MCF 10A (cell line): Measurements from ENCODE around the gene HABP4. TPM values are rescaled to one million over a fixed set of nuclear protein-coding genes. Genes with fewer than 3 reads are reported as not detected.

ENCODE experiments used
- BruUV-seq: library from RNA; stranded (reverse); fragments of 400-500 nt; replicated peaks from 2 replicates; lab custom pipeline; 2021; lab: Mats Ljungman, UMichigan
- CTCF ChIA-PET: fragments of 300-600 bp; sonication (Branson Sonifier 250); formaldehyde crosslinking; extraction: SDS; loops from one replicate; lab custom pipeline; 2021; ENCODE audit warnings: antibody characterized with exemption, inconsistent platforms; lab: Yijun Ruan, JAX
- POLR2A ChIA-PET: fragments of 300-600, 350-650 bp; sonication (Branson Sonifier 250); formaldehyde crosslinking; extraction: SDS; loops from one replicate; lab custom pipeline; 2020; ENCODE audit warnings: antibody characterized with exemption, inconsistent platforms; lab: Yijun Ruan, JAX
- DNase-seq: peaks from one replicate; pipeline ENCODE4 v3.0.0-alpha.2; 2018; ENCODE audit not compliant: unreplicated experiment
- H3K27ac Mint-ChIP-seq: one replicate; pipeline ENCODE4 v1.8.0; 2022; ENCODE audit warnings: mild to moderate bottlenecking, low read depth, mixed read lengths; ENCODE audit not compliant: unreplicated experiment
- H3K27me3 Mint-ChIP-seq: one replicate; pipeline ENCODE4 v1.8.0; 2022; ENCODE audit warnings: mixed read lengths; ENCODE audit not compliant: insufficient read depth, unreplicated experiment
- H3K36me3 Mint-ChIP-seq: one replicate; pipeline ENCODE4 v1.8.0; 2022; ENCODE audit warnings: mild to moderate bottlenecking, moderate library complexity, mixed read lengths; ENCODE audit not compliant: insufficient read depth, unreplicated experiment
- H3K4me1 Mint-ChIP-seq: one replicate; pipeline ENCODE4 v1.8.0; 2022; ENCODE audit warnings: mixed read lengths; ENCODE audit not compliant: insufficient read depth, unreplicated experiment
- H3K4me3 Mint-ChIP-seq: one replicate; pipeline ENCODE4 v1.8.0; 2022; ENCODE audit warnings: mild to moderate bottlenecking, moderate library complexity, mixed read lengths; ENCODE audit not compliant: unreplicated experiment
- H3K9me3 Mint-ChIP-seq: one replicate; pipeline ENCODE4 v1.8.0; 2022; ENCODE audit warnings: mixed read lengths; ENCODE audit not compliant: unreplicated experiment
- CTCF ChIP-seq: fragments of 200-600 bp; IDR thresholded peaks from one replicate; pipeline ENCODE4 v1.8.0; 2022; ENCODE audit warnings: antibody characterized with exemption, mild to moderate bottlenecking; ENCODE audit not compliant: unreplicated experiment
- intact Hi-C: fragments of 100-400 bp; cut with micrococcal nuclease; formaldehyde crosslinking; loops from 2 replicates; pipeline ENCODE4 v1.14.1; 2022
- total RNA-seq: library from RNA; stranded (reverse); gene quantifications from 2 replicates; pipeline ENCODE4 v1.2.3, GENCODE V29; 2022

The HABP4 gene
- total RNA-seq, 1 experiment from 2014 or later, result 4.3 TPM

DNA sequence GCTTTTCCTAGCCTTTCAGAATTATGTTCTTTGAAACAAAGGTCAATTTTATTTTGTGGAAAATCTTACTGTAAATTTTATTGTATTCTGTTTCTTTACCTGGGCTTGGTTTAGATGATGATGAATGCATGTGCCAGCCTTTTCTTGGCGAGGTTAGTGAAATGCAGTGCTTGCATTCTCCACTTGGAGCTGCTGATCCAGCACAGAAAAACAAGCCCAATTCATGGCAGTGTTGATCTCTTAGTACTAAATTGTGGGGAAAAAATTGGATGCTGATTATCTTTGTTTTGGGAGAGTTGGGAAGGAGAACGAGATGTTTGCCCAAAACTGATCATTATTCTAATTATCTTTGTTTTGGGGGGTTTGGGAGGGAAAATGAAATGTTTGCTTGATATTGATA, 3.7 kb downstream of the HABP4 start:
- no peaks in the 10 kb centered on the region for H3K36me3 Mint-ChIP-seq
- CTCF ChIA-PET, result interaction anchor here (0.5 to 1.5 kb wide), 3 partner anchors 16 to 202 kb away, joined by 3 to 6 read pairs (median 4); no protein-coding TSS in a partner anchor
- intact Hi-C loops, result loop anchor here (1.0 to 2.0 kb wide), 3 partner anchors 71 to 198 kb away; partner anchors contain the start of gene SLC35D2

DNA sequence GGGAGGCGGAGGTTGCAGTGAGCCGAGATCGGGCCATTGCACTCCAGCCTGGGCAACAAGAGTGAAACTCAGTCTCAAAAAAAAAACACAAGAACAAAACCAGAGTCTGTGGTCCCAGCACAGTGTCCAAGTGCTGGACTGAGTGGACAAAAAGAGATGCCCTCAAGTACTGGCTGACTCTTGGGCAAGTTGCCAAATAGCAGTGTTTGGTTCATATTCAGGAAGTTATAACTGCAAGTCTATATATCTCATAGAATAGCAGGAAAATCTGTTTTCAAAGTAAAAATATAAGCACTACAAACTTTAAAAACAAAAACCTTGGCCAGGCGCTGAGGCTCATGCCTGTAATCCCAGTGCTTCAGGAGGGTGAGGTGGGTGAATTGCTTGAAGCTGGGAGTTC, 7.3 kb downstream of the HABP4 start:
- peaks cover 5% of the 10 kb centered on the region for H3K36me3 Mint-ChIP-seq
- TF ChIP-seq CTCF, result no peak
- no peak for DNase-seq
- H3K9me3 Mint-ChIP-seq, result no peaks in the 10 kb centered on the region
- intact Hi-C loops, result no loop called here
- no TSS peak for BruUV-seq
- H3K27me3 Mint-ChIP-seq, result no peaks in the 10 kb centered on the region
- H3K27ac Mint-ChIP-seq, result no peak overlapping the region
- peaks cover 6% of the 10 kb centered on the region for H3K4me1 Mint-ChIP-seq
- H3K4me3 Mint-ChIP-seq, result no peak overlapping the region
- POLR2A ChIA-PET, result no interaction called here
- CTCF ChIA-PET, result interaction anchor here (0.5 to 0.6 kb wide), 2 partner anchors 13 to 147 kb away, joined by 3 to 4 read pairs; no protein-coding TSS in a partner anchor

More for the DNA sequence above, 3.7 kb downstream of the HABP4 start:
- Mint-ChIP-seq H3K9me3 (no peaks in the 10 kb centered on the region), H3K27ac (no peak overlapping the region), H3K4me1 (peaks cover 11% of the 10 kb centered on the region), H3K4me3 (no peak overlapping the region), H3K27me3 (no peaks in the 10 kb centered on the region)
- no TSS peak for BruUV-seq
- DNase-seq, result peak; percentile 55
- TF ChIP-seq CTCF, result peak; percentile 44
- POLR2A ChIA-PET, result interaction anchor here (1.6 to 2.2 kb wide), 2 partner anchors 30 to 200 kb away, joined by 4 to 5 read pairs; no protein-coding TSS in a partner anchor

GRCh38 chr9:96458226-96458625, 8.3 kb downstream of the HABP4 start:
- intact Hi-C loops, result no loop called here
- no peak for TF ChIP-seq CTCF
- H3K9me3 Mint-ChIP-seq, result no peaks in the 10 kb centered on the region
- POLR2A ChIA-PET, result no interaction called here
- CTCF ChIA-PET, result interaction anchor here (0.6 to 0.7 kb wide), 4 partner anchors 163 to 1573 kb away, joined by 3 to 8 read pairs (median 4); no protein-coding TSS in a partner anchor
- H3K4me1 Mint-ChIP-seq, result peaks cover 6% of the 10 kb centered on the region
- DNase-seq, result no peak
- H3K27me3 Mint-ChIP-seq, result no peaks in the 10 kb centered on the region
- no TSS peak for BruUV-seq
- H3K36me3 Mint-ChIP-seq, result peaks cover 5% of the 10 kb centered on the region
- no peak overlapping the region for H3K27ac Mint-ChIP-seq
- no peak overlapping the region for H3K4me3 Mint-ChIP-seq

- no peak for DNase-seq
- TF ChIP-seq CTCF, result no peak
- Mint-ChIP-seq H3K27ac (no peak overlapping the region), H3K4me1 (no peaks in the 10 kb centered on the region), H3K4me3 (no peak overlapping the region), H3K27me3 (no peaks in the 10 kb centered on the region), H3K36me3 (peaks cover 5% of the 10 kb centered on the region), H3K9me3 (no peaks in the 10 kb centered on the region)
- intact Hi-C loops, result no loop called here
- CTCF ChIA-PET, result no interaction called here
- no TSS peak for BruUV-seq
- POLR2A ChIA-PET, result interaction anchor here (0.7 kb wide), 1 partner anchor 55 kb away, joined by 3 read pairs; no protein-coding TSS in a partner anchor
These were observed 9.5 kb downstream of the HABP4 start for GRCh38 chr9:96459268-96460007.
